ENCODE measurements around the gene CEP72.
"Not testable (repeated sequence)": the region's sequence is repeated elsewhere in the genome, so short reads cannot be mapped to it uniquely, and the experiment has no call there.

CEP72 gene

DNA sequence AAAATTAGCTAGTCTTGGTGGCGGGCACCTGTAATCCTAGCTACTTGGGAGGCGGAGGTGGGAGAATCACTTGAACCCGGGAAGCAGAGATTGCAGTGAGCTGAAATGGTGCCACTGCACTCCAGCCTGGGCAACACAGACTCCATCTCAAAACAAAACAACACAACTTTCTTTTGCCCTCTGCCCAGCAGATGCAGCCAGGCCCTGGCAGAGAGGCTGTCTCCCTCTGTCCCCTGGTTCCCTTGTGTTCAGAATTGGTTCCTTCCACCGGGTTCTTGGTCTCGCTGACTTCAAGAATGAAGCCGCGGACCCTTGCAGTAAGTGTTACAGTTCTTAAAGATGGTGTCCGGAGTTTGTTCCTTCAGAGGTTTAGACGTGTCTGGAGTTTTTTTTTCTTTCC is 30.2 kb upstream of the CEP72 start:
- DNase-seq: no peak

DNA sequence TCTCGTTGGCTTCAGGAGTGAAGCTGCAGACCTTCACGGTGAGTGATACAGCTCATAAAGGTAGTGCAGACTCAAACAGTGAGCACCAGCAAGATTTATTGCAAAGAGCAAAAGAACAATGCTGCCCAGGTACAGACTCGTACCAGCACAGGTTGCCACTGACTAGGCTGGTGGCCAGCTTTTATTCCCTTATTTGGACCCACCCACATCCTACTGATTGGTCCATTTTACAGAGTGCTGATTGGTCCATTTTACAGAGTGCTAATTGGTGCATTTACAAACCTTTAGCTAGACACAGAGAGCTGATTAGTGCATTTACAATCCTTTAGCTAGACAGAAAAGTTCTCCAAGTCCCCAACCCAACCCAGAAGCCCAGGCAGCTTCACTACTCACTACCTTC is 29.7 kb upstream of the CEP72 start:
- not testable (repeated sequence) for DNase-seq

GRCh38 chr5:582936-583635 is 29.1 kb upstream of the CEP72 start:
- no peak for DNase-seq

DNA sequence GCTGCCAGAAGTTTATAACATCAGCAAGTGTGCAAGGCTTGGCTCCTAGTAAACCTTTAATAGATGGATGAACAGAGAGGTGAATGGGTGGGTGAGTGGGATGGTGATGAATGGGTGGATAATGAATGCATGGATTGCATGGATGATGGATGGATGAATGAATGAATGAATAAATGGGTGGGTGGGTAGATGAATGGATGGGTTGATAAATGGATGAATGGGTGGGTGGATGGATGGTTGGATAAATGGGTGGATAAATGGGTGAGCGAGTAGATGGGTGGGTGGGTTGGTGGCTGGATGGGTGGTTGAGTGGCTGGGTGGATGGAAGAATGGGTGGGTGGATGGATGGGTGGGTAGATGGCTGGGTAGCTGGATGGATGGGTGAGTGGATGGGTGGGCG is 28.5 kb upstream of the CEP72 start:
- no peak for DNase-seq

DNA sequence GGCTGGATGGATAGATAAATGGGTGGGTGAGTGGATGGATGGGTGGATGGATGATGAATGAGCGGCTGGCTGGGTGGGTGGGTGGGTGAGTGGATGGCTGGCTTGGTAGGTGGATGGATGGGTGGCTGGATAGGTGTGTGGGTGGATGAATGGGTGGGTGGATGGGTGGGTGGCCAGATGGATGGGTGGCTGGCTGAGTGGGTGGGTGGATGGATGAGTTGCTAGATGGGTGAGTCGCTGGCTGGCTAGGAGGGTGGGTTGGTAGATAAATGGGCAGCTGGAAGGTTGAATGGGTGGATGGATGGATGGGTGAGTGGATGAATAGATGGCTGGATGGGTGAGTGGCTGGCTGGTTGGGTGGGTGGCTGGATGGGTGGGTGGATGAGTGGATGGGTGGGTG is 27.9 kb upstream of the CEP72 start:
- no peak for DNase-seq

GRCh38 chr5:584846-585245 is 27.3 kb upstream of the CEP72 start:
- DNase-seq: no peak

DNA sequence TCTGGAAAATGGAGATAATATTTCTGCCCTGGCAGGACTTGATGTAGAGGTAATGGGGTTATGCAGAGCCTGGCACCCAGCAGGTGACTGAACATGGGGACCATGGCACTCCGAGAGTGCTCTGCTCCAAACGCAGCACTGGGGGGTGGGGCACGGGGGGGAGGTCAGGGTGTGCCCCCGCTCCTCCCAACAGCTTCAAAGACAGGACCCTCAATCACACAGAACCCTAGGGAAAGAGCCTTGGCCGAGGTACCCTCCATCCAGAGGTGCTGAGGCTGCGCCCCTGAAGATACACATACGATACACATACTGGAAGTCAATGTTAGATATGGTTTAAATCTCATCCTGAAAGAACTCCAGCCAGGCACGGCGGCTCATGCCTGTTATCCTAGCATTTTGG is 26.6 kb upstream of the CEP72 start:
- no peak for DNase-seq

- no peak for DNase-seq
Measured at GRCh38 chr5:585962-586628, 26.0 kb upstream of the CEP72 start.

- no peak for DNase-seq
Measured at GRCh38 chr5:586751-587285, 25.3 kb upstream of the CEP72 start.

DNA sequence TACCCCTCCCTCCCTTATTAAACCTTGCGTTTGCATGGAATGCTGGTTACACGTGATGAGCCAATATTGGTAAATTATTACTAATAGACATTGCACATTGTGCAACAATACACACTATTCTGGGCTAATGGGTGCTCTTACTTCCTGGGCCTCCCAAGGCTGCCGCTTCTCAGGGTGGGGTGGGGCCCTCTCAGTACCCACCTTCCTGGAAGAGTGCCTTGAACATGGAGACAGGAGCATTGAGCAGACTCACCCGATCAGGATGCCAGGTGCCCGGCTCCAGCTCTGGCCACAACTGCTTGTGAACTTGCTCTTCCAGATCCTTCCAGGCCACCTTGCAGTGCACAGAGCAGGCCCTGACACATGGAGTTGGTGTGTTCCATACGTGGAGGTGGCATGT is 24.7 kb upstream of the CEP72 start:
- no peak for DNase-seq

DNA sequence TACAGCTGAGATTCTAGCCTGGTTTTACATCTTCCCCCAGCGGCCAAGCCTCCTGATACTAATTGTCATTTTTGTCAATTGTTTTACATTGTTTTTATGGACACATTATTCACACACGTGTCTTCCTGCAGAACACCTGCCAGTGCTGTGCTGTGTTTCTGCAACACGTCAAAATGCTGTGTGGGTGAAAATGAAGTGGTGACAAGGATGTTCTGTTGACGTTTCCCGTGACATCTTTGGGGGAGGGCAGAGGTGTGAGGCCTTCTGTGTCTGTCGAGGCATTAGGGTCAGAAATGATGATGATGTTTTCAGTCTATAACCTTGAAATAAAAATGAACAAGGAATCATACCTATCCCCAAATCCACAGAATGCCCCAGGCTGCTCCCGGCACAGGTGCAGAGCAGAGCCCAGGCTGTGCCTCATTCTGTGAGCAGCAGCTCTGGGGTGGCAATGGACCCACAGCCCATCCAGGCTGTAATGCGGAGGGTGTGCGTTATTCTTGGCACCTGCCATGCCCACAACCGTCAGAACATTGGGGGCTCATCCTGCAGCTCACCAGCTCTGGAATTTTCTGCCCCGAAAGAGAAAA is 23.6 kb upstream of the CEP72 start:
- no peak for DNase-seq

GRCh38 chr5:589173-589572 is 23.0 kb upstream of the CEP72 start:
- no peak for DNase-seq

- DNase-seq: no peak
Measured at GRCh38 chr5:589588-589987, 22.6 kb upstream of the CEP72 start.

DNA sequence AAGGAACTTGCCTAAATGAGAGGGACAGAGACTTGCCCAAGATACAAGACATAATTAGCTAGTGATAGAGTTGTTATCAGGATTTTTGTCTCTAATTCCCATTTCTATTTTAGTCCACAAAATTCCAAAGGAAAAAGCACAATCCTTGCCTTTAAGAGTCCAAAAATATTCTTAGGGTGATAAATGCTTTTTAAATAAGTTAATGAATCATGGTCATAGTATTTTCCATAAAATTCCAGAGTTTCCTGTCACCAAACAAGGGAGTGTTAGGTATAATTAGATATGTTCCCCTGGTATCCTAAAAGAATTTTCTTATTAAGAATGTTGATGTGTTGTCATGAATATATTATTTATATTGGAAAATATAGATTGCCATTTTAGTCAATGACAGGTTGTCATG is 21.8 kb upstream of the CEP72 start:
- no peak for DNase-seq

DNA sequence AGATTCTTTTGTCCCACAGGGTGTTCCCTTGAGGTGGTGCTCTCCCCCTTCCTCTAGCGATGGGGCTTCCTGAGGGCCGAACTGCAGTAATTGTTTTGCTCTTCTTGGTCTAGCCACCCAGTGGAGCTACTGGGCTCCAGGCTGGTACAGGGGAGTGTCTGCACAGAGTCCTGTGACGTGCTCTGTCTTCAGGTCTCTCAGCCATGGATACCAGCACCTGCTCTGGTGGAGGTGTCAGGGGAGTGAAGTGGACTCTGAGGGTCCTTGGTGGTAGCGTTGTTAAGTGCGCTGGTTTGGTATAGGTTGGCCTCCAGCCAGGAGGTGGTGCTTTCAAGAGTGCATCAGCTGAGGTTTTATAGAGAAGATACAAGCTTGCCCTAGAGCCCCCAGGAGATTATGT is 20.4 kb upstream of the CEP72 start:
- no peak for DNase-seq

- no peak for DNase-seq
Measured at GRCh38 chr5:592158-592557, 20.0 kb upstream of the CEP72 start.

DNA sequence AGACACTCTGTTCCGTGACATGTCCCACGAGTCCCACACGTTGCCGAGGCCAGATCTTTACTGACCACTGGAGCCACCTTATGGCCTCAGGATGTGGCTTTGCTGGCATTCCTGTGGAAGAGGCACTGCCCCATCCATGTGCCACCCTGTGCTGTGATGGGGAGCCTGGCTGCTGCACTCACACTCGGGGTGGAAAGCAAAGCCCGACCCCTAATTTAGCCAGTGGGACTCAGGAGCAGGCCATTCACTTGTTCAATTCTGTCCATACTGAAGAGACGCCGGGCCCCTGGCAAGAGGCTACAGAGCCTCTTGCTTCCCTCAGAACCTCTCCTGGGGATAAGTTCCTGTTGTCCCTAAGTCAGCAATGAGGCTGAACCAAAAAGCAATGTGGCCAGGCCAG is 18.6 kb upstream of the CEP72 start:
- no peak for DNase-seq

GRCh38 chr5:594226-594860 is 17.8 kb upstream of the CEP72 start:
- DNase-seq: no peak

DNA sequence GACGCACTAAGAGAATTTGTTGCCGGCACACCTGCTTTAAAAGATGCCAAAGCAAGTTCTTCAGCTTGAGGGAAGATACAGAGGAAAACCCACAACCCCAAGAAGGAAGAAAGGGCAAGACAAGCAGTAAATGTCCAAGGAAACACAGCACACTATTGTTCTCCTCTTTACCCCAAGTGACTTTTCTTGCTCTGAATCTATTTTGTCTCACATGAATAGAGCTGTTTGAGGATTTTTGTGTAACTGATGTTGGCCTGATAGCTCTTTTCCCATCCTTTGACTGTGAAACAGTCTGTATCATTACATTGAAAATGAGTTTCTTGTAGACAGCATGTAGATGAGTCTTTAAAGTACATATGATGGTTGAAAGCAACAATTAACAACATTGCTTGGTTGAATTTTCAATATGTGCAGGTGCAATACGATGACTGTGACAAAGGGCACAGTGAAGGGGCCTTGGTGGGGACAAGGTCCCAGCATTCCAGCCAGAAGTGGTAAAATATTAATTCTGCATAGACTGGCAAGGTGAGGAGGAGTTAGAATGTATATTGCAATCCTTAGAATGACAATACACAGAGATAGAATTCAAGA is 16.8 kb upstream of the CEP72 start:
- DNase-seq: no peak

GRCh38 chr5:597871-598563 is 14.1 kb upstream of the CEP72 start:
- no peak for DNase-seq

- no peak for DNase-seq
Measured at GRCh38 chr5:598564-598890, 13.6 kb upstream of the CEP72 start.

GRCh38 chr5:600886-601541 is 11.1 kb upstream of the CEP72 start:
- no peak for DNase-seq

All from EL (cell line).